H9 (cell line): ENCODE measurements around the gene CHURC1. TPM values are rescaled to one million over a fixed set of nuclear protein-coding genes. Genes with fewer than 3 reads are reported as not detected.

Source experiments
- DNase-seq: peaks from one replicate; pipeline ENCODE4 v3.0.0-alpha.2; 2017
- H2AFZ ChIP-seq: one replicate; pipeline ENCODE4 v1.6.1; 2013; ENCODE audit warnings: mild to moderate bottlenecking, low read length, control low read depth, moderate library complexity
- H2AK5ac ChIP-seq: 2 replicates; pipeline ENCODE4 v1.6.1; 2013; ENCODE audit warnings: low read length, control low read depth, mixed read lengths; ENCODE audit not compliant: insufficient read length
- H2BK120ac ChIP-seq: one replicate; pipeline ENCODE4 v1.6.1; 2013; ENCODE audit warnings: low read depth, mild to moderate bottlenecking, low read length, control low read depth, inconsistent platforms; ENCODE audit not compliant: poor library complexity, severe bottlenecking
- H2BK12ac ChIP-seq: 2 replicates; pipeline ENCODE4 v1.6.1; 2013; ENCODE audit warnings: low read length, control low read depth, mixed read lengths, low read depth; ENCODE audit not compliant: insufficient read length
- H2BK15ac ChIP-seq: 2 replicates; pipeline ENCODE4 v1.6.1; 2013; ENCODE audit warnings: low read depth, low read length, control low read depth
- H2BK20ac ChIP-seq: one replicate; pipeline ENCODE4 v1.6.1; 2013; ENCODE audit warnings: low read depth, mild to moderate bottlenecking, low read length, control low read depth, inconsistent platforms; ENCODE audit not compliant: poor library complexity, severe bottlenecking
- H2BK5ac ChIP-seq: 2 replicates; pipeline ENCODE4 v1.6.1; 2013; ENCODE audit warnings: low read length, control low read depth, mixed read lengths; ENCODE audit not compliant: insufficient read length
- H3K14ac ChIP-seq: 2 replicates; pipeline ENCODE4 v1.6.1; 2013; ENCODE audit warnings: low read length, control low read depth; ENCODE audit not compliant: insufficient read depth
- H3K18ac ChIP-seq: 2 replicates; pipeline ENCODE4 v1.6.1; 2013; ENCODE audit warnings: low read depth, mild to moderate bottlenecking, mixed read lengths, low read length, control low read depth; ENCODE audit not compliant: insufficient read length
- H3K23ac ChIP-seq: 2 replicates; pipeline ENCODE4 v1.6.1; 2013; ENCODE audit warnings: low read length, control low read depth, mixed read lengths, low read depth; ENCODE audit not compliant: insufficient read length
- H3K23me2 ChIP-seq: 2 replicates; pipeline ENCODE4 v1.6.1; 2013; ENCODE audit warnings: low read depth, mild to moderate bottlenecking, mixed read lengths, low read length, control low read depth; ENCODE audit not compliant: insufficient read length, poor library complexity, severe bottlenecking
- H3K27ac ChIP-seq: 2 replicates; pipeline ENCODE4 v1.5.1; 2013; ENCODE audit warnings: low read length, control low read depth, mixed read lengths, low read depth; ENCODE audit not compliant: insufficient read length
- H3K27me3 ChIP-seq: 2 replicates; pipeline ENCODE4 v1.6.1; 2013; ENCODE audit warnings: low read length, control low read depth, inconsistent platforms; ENCODE audit not compliant: insufficient read depth
- H3K4ac ChIP-seq: 2 replicates; pipeline ENCODE4 v1.6.1; 2013; ENCODE audit warnings: low read depth, mild to moderate bottlenecking, control low read depth, inconsistent platforms, low read length, moderate library complexity
- H3K4me1 ChIP-seq: 2 replicates; pipeline ENCODE4 v1.6.1; 2013; ENCODE audit warnings: low read length, control low read depth, inconsistent platforms; ENCODE audit not compliant: insufficient read depth
- H3K4me2 ChIP-seq: 2 replicates; pipeline ENCODE4 v1.6.1; 2013; ENCODE audit warnings: low read length, control low read depth, mixed read lengths; ENCODE audit not compliant: insufficient read length, insufficient read depth
- H3K56ac ChIP-seq: 2 replicates; pipeline ENCODE4 v1.6.1; 2013; ENCODE audit warnings: low read depth, mild to moderate bottlenecking, mixed read lengths, low read length, control low read depth; ENCODE audit not compliant: insufficient read length
- H3K79me1 ChIP-seq: 2 replicates; pipeline ENCODE4 v1.6.1; 2013; ENCODE audit warnings: low read depth, mild to moderate bottlenecking, moderate library complexity, low read length, control low read depth, inconsistent platforms; ENCODE audit not compliant: insufficient read depth, poor library complexity, severe bottlenecking
- H3K79me2 ChIP-seq: 2 replicates; pipeline ENCODE4 v1.6.1; 2013; ENCODE audit warnings: low read length, control low read depth, inconsistent platforms; ENCODE audit not compliant: insufficient read depth
- H3K9ac ChIP-seq: 2 replicates; pipeline ENCODE4 v1.6.1; 2013; ENCODE audit warnings: low read length, control low read depth, mixed read lengths; ENCODE audit not compliant: insufficient read length; ENCODE audit errors: extremely low read depth
- H3K9me3 ChIP-seq: one replicate; pipeline ENCODE4 v1.6.1; 2013; ENCODE audit warnings: low read depth, low read length, inconsistent platforms; ENCODE audit not compliant: control insufficient read depth
- H3T11ph ChIP-seq: one replicate; pipeline ENCODE4 v1.6.1; 2013; ENCODE audit warnings: mild to moderate bottlenecking, low read length, control low read depth, inconsistent platforms
- H4K20me1 ChIP-seq: one replicate; pipeline ENCODE4 v1.6.1; 2013; ENCODE audit not compliant: control insufficient read depth, insufficient read length, insufficient read depth
- H4K5ac ChIP-seq: 2 replicates; pipeline ENCODE4 v1.6.1; 2013; ENCODE audit warnings: low read depth, mild to moderate bottlenecking, mixed read lengths, low read length, control low read depth; ENCODE audit not compliant: insufficient read length
- H4K8ac ChIP-seq: replicated peaks from 2 replicates; pipeline ENCODE4 v1.6.1; 2013; ENCODE audit warnings: low read length, control low read depth, mixed read lengths, low read depth; ENCODE audit not compliant: insufficient read length
- H4K91ac ChIP-seq: 2 replicates; pipeline ENCODE4 v1.6.1; 2013; ENCODE audit warnings: low read depth, mild to moderate bottlenecking, moderate library complexity, mixed read lengths, low read length, control low read depth; ENCODE audit not compliant: insufficient read length
- H3K27ac Mint-ChIP-seq, 3 experiments: 2 replicates in 2 of 3; 3 replicates in 1 of 3; pipeline ENCODE4 v1.8.0; 2020 to 2021; ENCODE audit warnings: mixed read lengths in 3 of 3, mild to moderate bottlenecking in 1 of 3, moderate library complexity in 1 of 3
- H3K27me3 Mint-ChIP-seq: 2 replicates; pipeline ENCODE4 v1.8.0; 2021; ENCODE audit warnings: low read depth, mild to moderate bottlenecking, moderate library complexity, mixed read lengths
- H3K36me3 Mint-ChIP-seq, 3 experiments: 2 replicates in 2 of 3; 3 replicates in 1 of 3; pipeline ENCODE4 v1.8.0; 2020 to 2021; ENCODE audit warnings: low read depth in 3 of 3, mixed read lengths in 3 of 3; ENCODE audit not compliant: insufficient read depth in 1 of 3
- H3K4me1 Mint-ChIP-seq, 2 experiments: 2 replicates each; pipeline ENCODE4 v1.8.0; 2020; ENCODE audit warnings: mixed read lengths in 2 of 2
- H3K4me3 Mint-ChIP-seq, 2 experiments: 2 replicates in 1 of 2; 3 replicates in 1 of 2; pipeline ENCODE4 v1.8.0; 2020 to 2021; ENCODE audit warnings: mild to moderate bottlenecking in 2 of 2, mixed read lengths in 2 of 2, moderate library complexity in 1 of 2
- H3K9me3 Mint-ChIP-seq, 2 experiments: 2 replicates in 1 of 2; 3 replicates in 1 of 2; pipeline ENCODE4 v1.8.0; 2020; ENCODE audit warnings: mild to moderate bottlenecking in 2 of 2, mixed read lengths in 2 of 2, moderate library complexity in 1 of 2
- WGBS: extraction: QIAGEN DNeasy Blood & Tissue Kit; methylation state at CpG from one replicate; pipeline ENCODE4 v1.1.7; 2013; ENCODE audit warnings: missing lambda C conversion rate, low lambda C conversion rate, mixed read lengths; ENCODE audit not compliant: insufficient read length; ENCODE audit errors: extremely low coverage; 5-methylcytosine and 5-hydroxymethylcytosine counted together
- total RNA-seq: library from RNA; stranded (reverse); gene quantifications from 2 replicates; pipeline ENCODE4 v1.2.1, GENCODE V29; 2021
- TF ChIP-seq, protein P1 (sequence below): fragments of 200-600 bp; sonication (generic); conservative IDR thresholded peaks from 3 replicates; pipeline ENCODE4 v1.8.0; 2021; ENCODE audit warnings: antibody characterized with exemption, mild to moderate bottlenecking

Gene CHURC1
- total RNA-seq, 1 experiment from 2014 or later, result 58.7 TPM

DNA sequence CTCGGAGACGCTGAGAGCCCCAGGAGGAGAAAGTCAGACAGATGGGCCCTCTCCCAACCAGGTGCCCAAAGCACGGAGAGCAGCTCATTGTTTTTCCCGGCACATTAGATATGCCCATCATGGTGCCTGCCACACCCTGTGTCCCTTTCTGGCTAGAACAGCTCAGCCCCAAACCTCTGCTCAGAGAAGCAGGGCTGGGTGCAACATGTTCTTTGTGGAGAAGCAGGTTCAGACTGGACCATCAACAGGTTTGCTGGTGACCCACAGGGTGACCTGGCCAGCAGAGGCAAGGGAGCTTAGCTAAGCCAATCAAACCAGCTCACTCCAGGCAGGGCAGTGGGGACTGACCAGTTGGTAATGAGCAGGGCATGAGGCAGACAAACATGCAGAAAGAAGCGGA is 44.5 kb downstream of the CHURC1 start:
- Histone ChIP-seq H3K56ac (no peak overlapping the region), H3K9me3 (no peaks in the 10 kb centered on the region), H3K4me2 (no peak overlapping the region), H4K8ac (no peak overlapping the region), H3K14ac (no peak overlapping the region), H4K20me1 (no peaks in the 10 kb centered on the region), H2AFZ (no peak overlapping the region), H2BK20ac (no peak overlapping the region), H4K5ac (no peak overlapping the region), H3K4me1 (peaks cover 18% of the 10 kb centered on the region; the same call in 1 of the 2 replicates), H3K4ac (no peak overlapping the region), H2BK120ac (no peak overlapping the region), H3K23me2 (no peaks in the 10 kb centered on the region), H2BK12ac (no peak overlapping the region), H3K9ac (no peak overlapping the region), H2BK5ac (no peak overlapping the region), H3K79me1 (no peaks in the 10 kb centered on the region), H3T11ph (no peak overlapping the region), H3K18ac (no peak overlapping the region), H3K79me2 (no peaks in the 10 kb centered on the region), H3K23ac (no peak overlapping the region), H3K27ac (no peak overlapping the region), H2AK5ac (no peak overlapping the region), H2BK15ac (no peak overlapping the region), H3K27me3 (no peaks in the 10 kb centered on the region), H4K91ac (peak overlapping the region; percentile 17)
- Mint-ChIP-seq H3K4me3 (no peak overlapping the region), H3K27ac (0 out of 7 replicates have a peak overlapping the region, but pooled peaks of 1 of the 3 experiments have one; percentile 32), H3K9me3 (no peaks in the 10 kb centered on the region; a peak in 2 of 5 replicates), H3K4me1 (peaks cover 46 to 55% of the 10 kb centered on the region in 2 experiments), H3K27me3 (no peaks in the 10 kb centered on the region), H3K36me3 (peaks cover 3 to 7% (median 6%) of the 10 kb centered on the region in 3 experiments; a peak in 6 of 7 replicates)
- TF ChIP-seq, protein P1, sequence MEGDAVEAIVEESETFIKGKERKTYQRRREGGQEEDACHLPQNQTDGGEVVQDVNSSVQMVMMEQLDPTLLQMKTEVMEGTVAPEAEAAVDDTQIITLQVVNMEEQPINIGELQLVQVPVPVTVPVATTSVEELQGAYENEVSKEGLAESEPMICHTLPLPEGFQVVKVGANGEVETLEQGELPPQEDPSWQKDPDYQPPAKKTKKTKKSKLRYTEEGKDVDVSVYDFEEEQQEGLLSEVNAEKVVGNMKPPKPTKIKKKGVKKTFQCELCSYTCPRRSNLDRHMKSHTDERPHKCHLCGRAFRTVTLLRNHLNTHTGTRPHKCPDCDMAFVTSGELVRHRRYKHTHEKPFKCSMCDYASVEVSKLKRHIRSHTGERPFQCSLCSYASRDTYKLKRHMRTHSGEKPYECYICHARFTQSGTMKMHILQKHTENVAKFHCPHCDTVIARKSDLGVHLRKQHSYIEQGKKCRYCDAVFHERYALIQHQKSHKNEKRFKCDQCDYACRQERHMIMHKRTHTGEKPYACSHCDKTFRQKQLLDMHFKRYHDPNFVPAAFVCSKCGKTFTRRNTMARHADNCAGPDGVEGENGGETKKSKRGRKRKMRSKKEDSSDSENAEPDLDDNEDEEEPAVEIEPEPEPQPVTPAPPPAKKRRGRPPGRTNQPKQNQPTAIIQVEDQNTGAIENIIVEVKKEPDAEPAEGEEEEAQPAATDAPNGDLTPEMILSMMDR, result no peak
- no CpG with 5 or more reads among the region's 5 CpGs for WGBS
- DNase-seq, result no peak
